AG10803 (cell line): ENCODE data around the gene RPP21.

Experiments
- DNase-seq: peaks from one replicate; pipeline ENCODE4 v3.0.0; 2010; ENCODE audit warnings: low read depth
- H3K4me3 ChIP-seq: 2 replicates; pipeline ENCODE4 v1.5.1; 2011; ENCODE audit warnings: mild to moderate bottlenecking, low read length, control low read depth
- CTCF ChIP-seq: conservative IDR thresholded peaks from 2 replicates; pipeline ENCODE4 v1.5.1; 2011; ENCODE audit warnings: mild to moderate bottlenecking, low read length, control low read depth, inconsistent platforms

RPP21 gene

DNA sequence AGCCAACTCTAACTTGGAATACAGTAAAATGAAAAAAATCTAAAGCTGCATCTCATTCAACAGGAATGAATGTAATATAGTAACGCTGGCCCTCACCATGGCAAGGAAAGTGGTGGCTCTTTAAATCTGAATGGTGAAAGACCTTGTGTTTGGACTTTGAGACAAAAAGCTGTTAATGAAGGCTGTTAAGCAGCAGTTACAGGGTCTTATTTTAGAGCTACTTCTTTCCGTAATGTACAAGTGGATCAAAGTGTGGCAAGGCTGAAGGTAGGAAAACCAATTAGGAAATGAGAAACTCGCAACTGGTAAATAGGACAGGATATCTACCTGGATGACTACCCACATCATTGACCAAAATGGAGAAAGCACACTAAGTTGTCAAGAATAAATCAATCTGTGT is 29.8 kb upstream of the RPP21 start:
- H3K4me3 ChIP-seq: no peak overlapping the region
- TF ChIP-seq CTCF: no peak
- no peak for DNase-seq

DNA sequence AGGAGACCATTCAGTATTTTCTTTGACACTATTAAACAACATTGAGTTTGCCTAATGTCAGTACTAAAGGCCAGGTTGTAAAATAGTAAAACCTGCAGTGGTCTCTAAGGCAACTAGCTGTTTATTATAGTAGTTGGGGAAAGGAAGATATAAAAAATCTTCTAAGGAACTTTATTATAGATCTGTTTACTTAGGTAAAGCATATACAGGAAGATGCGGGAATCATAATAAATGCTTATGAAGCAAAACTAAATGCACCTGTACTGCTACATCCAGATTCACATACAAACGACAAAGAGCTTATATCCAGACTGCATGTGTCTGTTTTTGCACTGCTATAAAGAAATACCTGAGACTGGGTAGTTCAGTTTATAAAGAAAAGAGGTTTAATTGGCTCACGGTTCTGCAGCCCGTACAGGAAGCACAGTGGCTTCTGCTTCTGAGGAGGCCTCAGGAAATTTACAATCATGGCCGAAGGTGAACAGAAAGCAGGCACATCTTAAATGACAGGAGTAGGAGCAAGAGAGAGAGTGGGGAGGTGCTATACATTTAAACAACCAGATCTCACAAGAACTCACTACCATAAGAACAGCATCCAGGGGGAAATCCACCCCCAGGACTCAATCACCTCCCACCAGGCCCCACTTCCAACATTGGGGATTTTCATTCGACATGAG is 26.9 kb upstream of the RPP21 start:
- DNase-seq: no peak
- no peak for TF ChIP-seq CTCF
- H3K4me3 ChIP-seq: no peak overlapping the region

- no peak for DNase-seq
- no peak overlapping the region for H3K4me3 ChIP-seq
- no peak for TF ChIP-seq CTCF
Observed at GRCh38 chr6:30319146-30319835, 25.7 kb upstream of the RPP21 start.

- no peak for TF ChIP-seq CTCF
- DNase-seq: peak; percentile 33
- H3K4me3 ChIP-seq: no peak overlapping the region
Observed at GRCh38 chr6:30321692-30322388, 23.1 kb upstream of the RPP21 start.

- H3K4me3 ChIP-seq: no peak overlapping the region
Observed at GRCh38 chr6:30322527-30323501, 22.1 kb upstream of the RPP21 start.

More at GRCh38 chr6:30322527-30323501, 22.1 kb upstream of the RPP21 start:
- peak; percentile 66 for DNase-seq
- no peak for TF ChIP-seq CTCF
